SK-N-MC (cell line): ENCODE results near the gene DIAPH3.

ENCODE experiments used
- EZH2 ChIP-seq: fragments of 200-600 bp; sonication (generic); IDR thresholded peaks from one replicate; pipeline ENCODE4 v1.6.1; 2017; ENCODE audit warnings: antibody characterized with exemption
- POLR2AphosphoS5 ChIP-seq: IDR thresholded peaks from 2 replicates; pipeline ENCODE4 v1.6.1; 2012; ENCODE audit warnings: mild to moderate bottlenecking, low read depth, low read length, borderline replicate concordance

DNA sequence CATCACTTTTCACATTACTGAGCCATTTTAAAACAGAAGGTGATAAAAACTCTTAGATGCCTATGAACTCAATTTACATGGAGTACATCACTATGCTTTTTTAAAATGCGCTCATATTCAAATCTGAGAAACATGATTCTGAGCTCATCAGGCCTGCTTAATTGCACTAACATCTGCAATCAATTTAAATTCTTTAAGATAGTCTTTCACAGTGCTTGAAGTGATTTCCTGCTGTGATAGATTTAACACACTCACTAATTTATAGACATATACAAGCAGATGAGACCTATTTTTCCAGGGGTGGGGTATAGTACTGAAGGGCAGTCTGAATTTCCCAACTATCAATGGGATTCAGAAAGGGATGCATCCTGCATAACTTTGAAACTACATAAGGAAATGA, 82.9 kb downstream of the DIAPH3 start:
- TF ChIP-seq EZH2, result no peak
- peak; percentile 71; the same call in 1 of the 2 replicates for TF ChIP-seq POLR2AphosphoS5
